GM23338 (cell line): ENCODE data around the gene SPATA18. TPM values are rescaled to one million over a fixed set of nuclear protein-coding genes. Genes with fewer than 3 reads are reported as not detected.

Experiments used
- ATAC-seq: fragments of 200-7000 bp; cut with Tn5 transposase; 3 replicates; pipeline ENCODE4 v1.9.1; 2020
- DNase-seq: peaks from one replicate; pipeline ENCODE4 v3.0.0-alpha.2; 2015; ENCODE audit warnings: low spot score
- H2AFZ ChIP-seq: fragments of 200-600 bp; sonication (generic); 2 replicates; pipeline ENCODE4 v1.8.0; 2016; ENCODE audit warnings: antibody characterized with exemption, mild to moderate bottlenecking, moderate library complexity
- H3F3A ChIP-seq: fragments of 200-600 bp; sonication (generic); replicated peaks from 2 replicates; pipeline ENCODE4 v1.8.0; 2017; ENCODE audit warnings: antibody characterized with exemption, mixed run types, low read depth
- H3K27ac ChIP-seq: fragments of 200-600 bp; sonication (generic); 2 replicates; pipeline ENCODE4 v1.6.1; 2016; ENCODE audit warnings: low read depth
- H3K27me3 ChIP-seq: fragments of 200-600 bp; sonication (generic); 2 replicates; pipeline ENCODE4 v1.8.0; 2016; ENCODE audit warnings: mild to moderate bottlenecking, mixed run types, moderate library complexity; ENCODE audit not compliant: insufficient read depth
- H3K36me3 ChIP-seq: fragments of 200-600 bp; sonication (generic); 2 replicates; pipeline ENCODE4 v1.8.0; 2016; ENCODE audit warnings: mild to moderate bottlenecking; ENCODE audit not compliant: insufficient read depth
- H3K4me1 ChIP-seq: fragments of 200-600 bp; sonication (generic); 2 replicates; pipeline ENCODE4 v1.8.0; 2016; ENCODE audit warnings: mild to moderate bottlenecking, moderate library complexity; ENCODE audit not compliant: insufficient read depth
- H3K4me2 ChIP-seq: fragments of 200-600 bp; sonication (generic); 2 replicates; pipeline ENCODE4 v1.7.1; 2017; ENCODE audit warnings: mixed run types
- H3K4me3 ChIP-seq: fragments of 200-600 bp; sonication (generic); 2 replicates; pipeline ENCODE4 v1.6.1; 2016; ENCODE audit warnings: mixed run types
- H3K79me2 ChIP-seq: fragments of 200-600 bp; sonication (generic); replicated peaks from 2 replicates; pipeline ENCODE4 v1.8.0; 2017; ENCODE audit warnings: mild to moderate bottlenecking; ENCODE audit not compliant: insufficient read depth
- H3K9me2 ChIP-seq: fragments of 200-600 bp; sonication (generic); 2 replicates; pipeline ENCODE4 v1.8.0; 2017; ENCODE audit not compliant: insufficient read depth
- H4K20me1 ChIP-seq: fragments of 200-600 bp; sonication (generic); replicated peaks from 2 replicates; pipeline ENCODE4 v1.8.0; 2017; ENCODE audit warnings: mild to moderate bottlenecking; ENCODE audit not compliant: insufficient read depth
- H3K27ac Mint-ChIP-seq: 2 replicates; pipeline ENCODE4 v1.8.0; 2020; ENCODE audit warnings: inconsistent platforms, mild to moderate bottlenecking, moderate library complexity, mixed read lengths
- H3K27me3 Mint-ChIP-seq: 3 replicates; pipeline ENCODE4 v1.8.0; 2022; ENCODE audit warnings: low read depth, mild to moderate bottlenecking, moderate library complexity, mixed read lengths, inconsistent platforms; ENCODE audit not compliant: insufficient read depth, poor library complexity
- H3K36me3 Mint-ChIP-seq: 3 replicates; pipeline ENCODE4 v1.8.0; 2021; ENCODE audit warnings: low read depth, mild to moderate bottlenecking, inconsistent platforms, moderate library complexity, mixed read lengths
- H3K4me1 Mint-ChIP-seq: 3 replicates; pipeline ENCODE4 v1.8.0; 2020; ENCODE audit warnings: mild to moderate bottlenecking, inconsistent platforms, mixed read lengths
- H3K4me3 Mint-ChIP-seq: 3 replicates; pipeline ENCODE4 v1.8.0; 2021; ENCODE audit warnings: moderate library complexity, mild to moderate bottlenecking, inconsistent platforms, mixed read lengths
- H3K9me3 Mint-ChIP-seq: 3 replicates; pipeline ENCODE4 v1.8.0; 2020; ENCODE audit warnings: moderate library complexity, mild to moderate bottlenecking, inconsistent platforms, mixed read lengths
- CREB1 ChIP-seq: fragments of 250-450 bp; sonication (Bioruptor Pico); IDR thresholded peaks from 2 replicates; pipeline ENCODE4 v1.5.0; 2020; ENCODE audit warnings: low read depth, mild to moderate bottlenecking, moderate library complexity
- EZH2 ChIP-seq: fragments of 200-600 bp; sonication (generic); IDR thresholded peaks from one replicate; pipeline ENCODE4 v1.8.0; 2017; ENCODE audit warnings: antibody characterized with exemption, mild to moderate bottlenecking, low read depth; ENCODE audit not compliant: unreplicated experiment
- EZH2phosphoT487 ChIP-seq: fragments of 200-600 bp; sonication (generic); IDR thresholded peaks from one replicate; pipeline ENCODE4 v1.8.1; 2018; ENCODE audit warnings: antibody characterized with exemption; ENCODE audit not compliant: unreplicated experiment
- JUNB ChIP-seq: IDR thresholded peaks from one replicate; pipeline ENCODE4 v1.6.1; 2016; ENCODE audit warnings: antibody characterized with exemption; ENCODE audit not compliant: unreplicated experiment
- NANOG ChIP-seq: IDR thresholded peaks from 2 replicates; pipeline ENCODE4 v1.6.1; 2016; ENCODE audit warnings: antibody characterized with exemption, borderline replicate concordance
- POLR2AphosphoS5 ChIP-seq: IDR thresholded peaks from 2 replicates; pipeline ENCODE4 v1.6.1; 2016; ENCODE audit warnings: antibody characterized with exemption, low read depth
- STAT1 ChIP-seq: IDR thresholded peaks from one replicate; pipeline ENCODE4 v1.6.1; 2016; ENCODE audit warnings: antibody characterized with exemption; ENCODE audit not compliant: unreplicated experiment
- ZNF114 ChIP-seq: fragments of 250-450 bp; sonication (Bioruptor Pico); IDR thresholded peaks from 2 replicates; pipeline ENCODE4 v1.5.0; 2020; ENCODE audit warnings: mild to moderate bottlenecking, moderate library complexity
- ZNF331 ChIP-seq: fragments of 250-450 bp; sonication (Bioruptor Pico); IDR thresholded peaks from 2 replicates; pipeline ENCODE4 v1.5.0; 2020; ENCODE audit warnings: low read depth, mild to moderate bottlenecking, moderate library complexity
- polyA plus RNA-seq: library from polyadenylated mRNA; unstranded; fragments of >200 nt; fragmentation: Nextera tagmentation; extraction: Ambion mirVana; gene quantifications from 2 replicates; pipeline ENCODE4 v1.2.1, GENCODE V29; 2016
- total RNA-seq: library from RNA; depleted of rRNA; stranded (reverse); fragments of >200 nt; shearing (Covaris generic); gene quantifications from 2 replicates; pipeline ENCODE4 v1.2.3, GENCODE V29; 2014
- TF ChIP-seq, protein P1 (sequence below): IDR thresholded peaks from one replicate; pipeline ENCODE4 v1.6.1; 2018; ENCODE audit warnings: antibody characterized with exemption; ENCODE audit not compliant: unreplicated experiment
- TF ChIP-seq, protein P2 (sequence below): IDR thresholded peaks from 2 replicates; pipeline ENCODE4 v1.6.1; 2016; ENCODE audit warnings: antibody characterized with exemption

SPATA18 gene
- total and polyA plus RNA-seq, 2 experiments from 2014 or later: 1.5 to 2.5 TPM

DNA sequence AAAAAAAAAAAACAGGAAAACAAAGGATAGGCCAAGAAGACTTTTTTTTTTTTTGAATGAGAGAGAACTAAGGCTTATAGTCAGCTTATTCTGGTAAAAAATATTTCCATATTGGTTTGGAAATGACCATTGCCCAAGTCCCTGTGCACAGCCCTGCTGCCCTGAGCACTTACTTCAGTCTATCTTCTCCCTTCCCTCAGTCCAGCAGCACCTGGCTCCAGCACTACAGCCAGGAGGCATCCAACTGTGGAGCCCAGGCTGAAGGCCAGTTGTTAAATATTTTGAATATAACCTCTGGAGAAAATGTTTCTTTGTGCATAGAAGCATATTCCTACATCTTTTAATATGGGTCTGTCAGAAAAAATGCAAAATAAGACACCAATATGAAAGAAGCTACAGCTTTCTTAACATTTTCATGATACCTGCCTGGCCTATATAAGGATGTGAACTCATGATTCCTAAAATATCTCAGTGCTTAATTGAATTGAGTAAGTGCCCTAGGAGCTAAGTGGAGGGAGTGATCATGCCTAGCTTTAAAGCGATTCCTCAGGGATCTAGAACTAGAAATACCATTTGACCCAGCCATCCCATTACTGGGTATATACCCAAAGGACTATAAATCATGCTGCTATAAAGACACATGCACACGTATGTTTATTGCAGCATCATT, 45.4 kb upstream of the SPATA18 start (continued):
- TF ChIP-seq, protein P1, sequence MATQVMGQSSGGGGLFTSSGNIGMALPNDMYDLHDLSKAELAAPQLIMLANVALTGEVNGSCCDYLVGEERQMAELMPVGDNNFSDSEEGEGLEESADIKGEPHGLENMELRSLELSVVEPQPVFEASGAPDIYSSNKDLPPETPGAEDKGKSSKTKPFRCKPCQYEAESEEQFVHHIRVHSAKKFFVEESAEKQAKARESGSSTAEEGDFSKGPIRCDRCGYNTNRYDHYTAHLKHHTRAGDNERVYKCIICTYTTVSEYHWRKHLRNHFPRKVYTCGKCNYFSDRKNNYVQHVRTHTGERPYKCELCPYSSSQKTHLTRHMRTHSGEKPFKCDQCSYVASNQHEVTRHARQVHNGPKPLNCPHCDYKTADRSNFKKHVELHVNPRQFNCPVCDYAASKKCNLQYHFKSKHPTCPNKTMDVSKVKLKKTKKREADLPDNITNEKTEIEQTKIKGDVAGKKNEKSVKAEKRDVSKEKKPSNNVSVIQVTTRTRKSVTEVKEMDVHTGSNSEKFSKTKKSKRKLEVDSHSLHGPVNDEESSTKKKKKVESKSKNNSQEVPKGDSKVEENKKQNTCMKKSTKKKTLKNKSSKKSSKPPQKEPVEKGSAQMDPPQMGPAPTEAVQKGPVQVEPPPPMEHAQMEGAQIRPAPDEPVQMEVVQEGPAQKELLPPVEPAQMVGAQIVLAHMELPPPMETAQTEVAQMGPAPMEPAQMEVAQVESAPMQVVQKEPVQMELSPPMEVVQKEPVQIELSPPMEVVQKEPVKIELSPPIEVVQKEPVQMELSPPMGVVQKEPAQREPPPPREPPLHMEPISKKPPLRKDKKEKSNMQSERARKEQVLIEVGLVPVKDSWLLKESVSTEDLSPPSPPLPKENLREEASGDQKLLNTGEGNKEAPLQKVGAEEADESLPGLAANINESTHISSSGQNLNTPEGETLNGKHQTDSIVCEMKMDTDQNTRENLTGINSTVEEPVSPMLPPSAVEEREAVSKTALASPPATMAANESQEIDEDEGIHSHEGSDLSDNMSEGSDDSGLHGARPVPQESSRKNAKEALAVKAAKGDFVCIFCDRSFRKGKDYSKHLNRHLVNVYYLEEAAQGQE: no peak
- TF ChIP-seq, protein P2, sequence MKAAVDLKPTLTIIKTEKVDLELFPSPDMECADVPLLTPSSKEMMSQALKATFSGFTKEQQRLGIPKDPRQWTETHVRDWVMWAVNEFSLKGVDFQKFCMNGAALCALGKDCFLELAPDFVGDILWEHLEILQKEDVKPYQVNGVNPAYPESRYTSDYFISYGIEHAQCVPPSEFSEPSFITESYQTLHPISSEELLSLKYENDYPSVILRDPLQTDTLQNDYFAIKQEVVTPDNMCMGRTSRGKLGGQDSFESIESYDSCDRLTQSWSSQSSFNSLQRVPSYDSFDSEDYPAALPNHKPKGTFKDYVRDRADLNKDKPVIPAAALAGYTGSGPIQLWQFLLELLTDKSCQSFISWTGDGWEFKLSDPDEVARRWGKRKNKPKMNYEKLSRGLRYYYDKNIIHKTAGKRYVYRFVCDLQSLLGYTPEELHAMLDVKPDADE: no peak
- no peak for TF ChIP-seq ZNF114
- no peak for TF ChIP-seq POLR2AphosphoS5
- no peak for TF ChIP-seq ZNF331
- TF ChIP-seq CREB1 (CRISPR knock-in tag): no peak

DNA sequence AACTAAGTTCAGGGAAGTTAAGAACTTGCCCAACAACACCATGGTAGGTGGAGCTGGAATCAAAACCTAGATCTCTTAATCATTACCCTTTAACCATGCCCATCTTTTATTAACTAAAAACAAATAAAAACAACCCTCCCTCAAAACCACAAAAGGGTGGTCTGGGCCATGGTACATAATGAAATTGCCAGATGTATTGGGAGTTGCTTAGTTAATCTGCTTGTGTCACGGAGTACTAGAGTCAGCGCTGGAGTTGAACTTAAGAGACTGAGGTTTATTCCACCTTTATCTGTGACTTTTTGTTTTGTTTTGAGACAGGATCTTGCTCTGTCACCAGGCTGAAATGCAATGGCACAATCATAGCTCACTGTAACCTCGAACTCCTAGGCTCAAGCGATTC, 44.2 kb upstream of the SPATA18 start:
- TF ChIP-seq NANOG: no peak
- TF ChIP-seq, protein P2: no peak
- no peak overlapping the region for H3K4me2 ChIP-seq
- H3K9me3 Mint-ChIP-seq: no peaks in the 10 kb centered on the region
- no peaks in the 10 kb centered on the region for H3F3A ChIP-seq
- H3K4me1 Mint-ChIP-seq: peaks cover 8% of the 10 kb centered on the region
- no peak overlapping the region for H3K4me3 ChIP-seq
- ATAC-seq (no peak), DNase-seq (no peak)
- no peaks in the 10 kb centered on the region for H3K9me2 ChIP-seq
- no peaks in the 10 kb centered on the region for H3K27me3 ChIP-seq
- H3K36me3 ChIP-seq: no peaks in the 10 kb centered on the region
- no peaks in the 10 kb centered on the region for H3K79me2 ChIP-seq
- no peak overlapping the region for H2AFZ ChIP-seq
- no peak overlapping the region for H3K27ac ChIP-seq
- H3K4me3 Mint-ChIP-seq: no peak overlapping the region
- H4K20me1 ChIP-seq: no peaks in the 10 kb centered on the region
- H3K36me3 Mint-ChIP-seq: no peaks in the 10 kb centered on the region
- no peaks in the 10 kb centered on the region for H3K27me3 Mint-ChIP-seq
- H3K4me1 ChIP-seq: peaks cover 6% of the 10 kb centered on the region; the same call in 1 of the 2 replicates
- no peak overlapping the region for H3K27ac Mint-ChIP-seq

DNA sequence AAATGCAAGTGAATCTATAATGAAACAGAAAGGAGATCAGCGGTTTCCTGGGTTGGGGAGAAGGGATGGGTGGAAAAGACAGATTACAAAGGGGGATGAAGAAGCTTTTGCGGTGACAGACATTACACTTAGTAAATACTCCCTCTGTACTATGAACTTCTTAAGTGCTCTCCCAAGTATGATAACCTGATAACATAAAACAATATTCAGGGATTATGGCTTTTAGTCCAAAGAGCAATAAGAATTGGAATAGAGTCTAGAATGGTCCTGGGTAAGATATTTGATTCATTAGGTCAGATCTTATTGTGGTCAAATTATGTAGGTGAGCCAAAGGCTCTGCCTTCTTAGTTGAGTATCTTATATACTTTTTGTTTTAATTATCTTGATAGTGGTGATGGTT, 40.1 kb upstream of the SPATA18 start:
- Mint-ChIP-seq H3K4me3 (no peak overlapping the region), H3K27me3 (no peaks in the 10 kb centered on the region), H3K36me3 (no peaks in the 10 kb centered on the region), H3K27ac (no peak overlapping the region), H3K9me3 (no peaks in the 10 kb centered on the region), H3K4me1 (peaks cover 9% of the 10 kb centered on the region; the same call in 2 of the 3 replicates)
- H3F3A ChIP-seq: no peaks in the 10 kb centered on the region
- no peak overlapping the region for H2AFZ ChIP-seq
- no peaks in the 10 kb centered on the region for H3K79me2 ChIP-seq
- ATAC-seq (no peak), DNase-seq (no peak)
- no peak overlapping the region for H3K4me3 ChIP-seq
- no peak overlapping the region for H3K27ac ChIP-seq
- H3K27me3 ChIP-seq: no peaks in the 10 kb centered on the region
- no peaks in the 10 kb centered on the region for H3K36me3 ChIP-seq
- peaks cover 6% of the 10 kb centered on the region; the same call in 1 of the 2 replicates for H3K4me1 ChIP-seq
- H4K20me1 ChIP-seq: no peaks in the 10 kb centered on the region
- no peak overlapping the region for H3K4me2 ChIP-seq
- no peaks in the 10 kb centered on the region for H3K9me2 ChIP-seq
- no peak for TF ChIP-seq JUNB
- no peak for TF ChIP-seq CREB1 (CRISPR knock-in tag)
- TF ChIP-seq, protein P2: no peak
- TF ChIP-seq EZH2phosphoT487: no peak
- TF ChIP-seq POLR2AphosphoS5: no peak
- TF ChIP-seq ZNF114: no peak
- TF ChIP-seq, protein P1: no peak
- no peak for TF ChIP-seq NANOG
- no peak for TF ChIP-seq STAT1
- no peak for TF ChIP-seq EZH2
